Epithelial cell of alveolus of lung (primary cell): ENCODE measurements around the gene NEU1. TPM values are rescaled to one million over a fixed set of nuclear protein-coding genes. Genes with fewer than 3 reads are reported as not detected.

Source experiments
- total RNA-seq: library from RNA; depleted of rRNA; stranded (reverse); fragments of >200 nt; gene quantifications from 2 replicates; pipeline ENCODE4 v1.2.1, GENCODE V29; 2015

The NEU1 gene
- 47.8 and 53.7 TPM in 2 replicates for total RNA-seq

GRCh38 chr6:31862344-31863235 is at the start of gene NEU1:
Gene NEU1 (minus strand): TSS chr6:31862821. CDS start chr6:31862776, 45 bp downstream.

GRCh38 chr6:31901953-31902643 is 39.5 kb upstream of the NEU1 start, which contains the start of gene ZBTB12:
Gene ZBTB12 (minus strand): TSS chr6:31902086. CDS start chr6:31901305, 781 bp downstream.

GRCh38 chr6:31897612-31898382 is 35.2 kb upstream of the NEU1 start, which contains the start of gene EHMT2:
Gene EHMT2 (minus strand): TSS chr6:31897698. CDS start chr6:31897677, 21 bp downstream.

GRCh38 chr6:31878726-31879125 is 16.1 kb upstream of the NEU1 start, which contains the start of gene SLC44A4:
Gene SLC44A4 (minus strand): TSS chr6:31878997. CDS start chr6:31878980, 17 bp downstream.

GRCh38 chr6:31827286-31828079 is 35.1 kb downstream of the NEU1 start, which contains the start of gene HSPA1B:
Gene HSPA1B (plus strand): TSS chr6:31827738. CDS start chr6:31827951, 213 bp downstream.

GRCh38 chr6:31815025-31815838 is 47.4 kb downstream of the NEU1 start, which contains the start of the genes HSPA1A and HSPA1L:
Gene HSPA1A (plus strand): TSS chr6:31815543. CDS start chr6:31815757, 214 bp downstream.
Gene HSPA1L (minus strand): TSS chr6:31815283. CDS start chr6:31811972, 3,311 bp downstream.

Other genes with a start within 250 kb of the NEU1 start
- not detected in 2 replicates for gene AIF1, start 247.6 kb downstream of the NEU1 start, total RNA-seq
- 80.5 and 92.3 TPM in 2 replicates for gene PRRC2A, start 242.1 kb downstream of the NEU1 start, total RNA-seq
- gene BAG6, start 210.2 kb downstream of the NEU1 start, total RNA-seq: 217 and 269 TPM in 2 replicates
- gene APOM, start 206.9 kb downstream of the NEU1 start, total RNA-seq: 1.8 and 3.0 TPM in 2 replicates
- gene C6orf47, start 202.0 kb downstream of the NEU1 start, total RNA-seq: 16.0 and 18.2 TPM in 2 replicates
- 20.8 and 34.9 TPM in 2 replicates for gene GPANK1, start 197.8 kb downstream of the NEU1 start, total RNA-seq
- 297 and 307 TPM in 2 replicates for gene CSNK2B, start 196.7 kb downstream of the NEU1 start, total RNA-seq
- gene LY6G5B, start 192.8 kb downstream of the NEU1 start, total RNA-seq: 0.91 and 2.1 TPM in 2 replicates
- 0.64 and 1.4 TPM in 2 replicates for gene LY6G5C, start 181.8 kb downstream of the NEU1 start, total RNA-seq
- gene ABHD16A, start 159.5 kb downstream of the NEU1 start, total RNA-seq: 28.1 and 28.7 TPM in 2 replicates
- gene LY6G6F, start 156.0 kb downstream of the NEU1 start, total RNA-seq: not detected in 2 replicates
- gene LY6G6D, start 147.5 kb downstream of the NEU1 start, total RNA-seq: not detected in 2 replicates
- not detected in 2 replicates for gene LY6G6C, start 141.1 kb downstream of the NEU1 start, total RNA-seq
- not detected in 2 replicates for gene MPIG6B, start 139.4 kb downstream of the NEU1 start, total RNA-seq
- gene DDAH2, start 133.5 kb downstream of the NEU1 start, total RNA-seq: 41.9 and 42.4 TPM in 2 replicates
- gene CLIC1, start 126.3 kb downstream of the NEU1 start, total RNA-seq: 281 and 648 TPM in 2 replicates
- 5.0 and 10.5 TPM in 2 replicates for gene MSH5, start 122.8 kb downstream of the NEU1 start, total RNA-seq
- not detected in 2 replicates for gene SAPCD1, start 100.2 kb downstream of the NEU1 start, total RNA-seq
- gene VWA7, start 85.5 kb downstream of the NEU1 start, total RNA-seq: 0.13 TPM in 1 of 2 replicates, not detected in the other
- gene VARS1, start 67.1 kb downstream of the NEU1 start, total RNA-seq: 44.4 and 93.2 TPM in 2 replicates
- 75.9 and 82.9 TPM in 2 replicates for gene LSM2, start 55.9 kb downstream of the NEU1 start, total RNA-seq
- gene HSPA1L, start 47.5 kb downstream of the NEU1 start, total RNA-seq: 0.48 and 0.78 TPM in 2 replicates
- 54.6 and 130 TPM in 2 replicates for gene HSPA1A, start 47.3 kb downstream of the NEU1 start, total RNA-seq
- 56.9 and 72.9 TPM in 2 replicates for gene HSPA1B, start 35.1 kb downstream of the NEU1 start, total RNA-seq
- 1.0 TPM in 1 of 2 replicates, not detected in the other for gene SLC44A4, start 16.2 kb upstream of the NEU1 start, total RNA-seq
- gene EHMT2, start 34.9 kb upstream of the NEU1 start, total RNA-seq: 43.0 and 43.1 TPM in 2 replicates
- gene ZBTB12, start 39.3 kb upstream of the NEU1 start, total RNA-seq: 2.0 and 2.1 TPM in 2 replicates
- 0.65 and 4.8 TPM in 2 replicates for gene C2, start 64.9 kb upstream of the NEU1 start, total RNA-seq
- gene CFB, start 83.3 kb upstream of the NEU1 start, total RNA-seq: 5.2 and 10.7 TPM in 2 replicates
- gene NELFE, start 96.2 kb upstream of the NEU1 start, total RNA-seq: 80.6 and 127 TPM in 2 replicates
- gene SKIC2, start 96.4 kb upstream of the NEU1 start, total RNA-seq: 40.0 and 43.1 TPM in 2 replicates
- 13.3 and 24.6 TPM in 2 replicates for gene DXO, start 109.3 kb upstream of the NEU1 start, total RNA-seq
- gene C4A, start 119.2 kb upstream of the NEU1 start, total RNA-seq: 0.52 and 13.6 TPM in 2 replicates
- gene C4B, start 152.0 kb upstream of the NEU1 start, total RNA-seq: 0.39 and 9.3 TPM in 2 replicates
- gene CYP21A2, start 175.6 kb upstream of the NEU1 start, total RNA-seq: not detected in 2 replicates
- gene TNXB, start 246.5 kb upstream of the NEU1 start, total RNA-seq: 0.52 and 34.1 TPM in 2 replicates